SK-N-SH (cell line): ENCODE measurements around the gene GNG13. TPM values are rescaled to one million over a fixed set of nuclear protein-coding genes. Genes with fewer than 3 reads are reported as not detected.

Experiments used
- CTCF ChIA-PET: fragments of 300-600, 350-600 bp; formaldehyde crosslinking; extraction: SDS; loops from one replicate; lab custom pipeline; 2021; lab: Yijun Ruan, JAX
- POLR2A ChIA-PET: fragments of 350-600 bp; sonication (Branson Sonifier 250); formaldehyde crosslinking; extraction: SDS; loops from one replicate; lab custom pipeline; 2020; ENCODE audit warnings: antibody characterized with exemption, inconsistent platforms; lab: Yijun Ruan, JAX
- DNase-seq: peaks from one replicate; pipeline ENCODE4 v3.0.0; 2012
- H2AFZ ChIP-seq: fragments of 200-600 bp; sonication (generic); 2 replicates; pipeline ENCODE4 v1.8.1; 2016; ENCODE audit warnings: antibody characterized with exemption, mild to moderate bottlenecking, low read depth
- H3F3A ChIP-seq: fragments of 200-600 bp; sonication (generic); replicated peaks from 2 replicates; pipeline ENCODE3; 2016; ENCODE audit warnings: antibody characterized with exemption, mild to moderate bottlenecking; ENCODE audit not compliant: insufficient read depth
- H3K27ac ChIP-seq, 2 experiments: fragments of 200-500 bp in 1 of 2; fragments of 200-600 bp in 1 of 2; sonication (Bioruptor generic) in 1 of 2; sonication (generic), shearing (Covaris generic) in 1 of 2; 2 replicates each; pipeline versions ENCODE4 v1.5.1 to v1.6.1; 2014 to 2016; ENCODE audit warnings: low read depth in 2 of 2, inconsistent platforms in 1 of 2, low read length in 1 of 2, mild to moderate bottlenecking in 1 of 2, mixed read lengths in 1 of 2
- H3K27me3 ChIP-seq: fragments of 200-600 bp; sonication (generic), shearing (Covaris generic); 2 replicates; pipeline ENCODE4 v1.6.1; 2016; ENCODE audit warnings: mixed run types; ENCODE audit not compliant: insufficient read depth
- H3K36me3 ChIP-seq, 2 experiments: fragments of 200-500 bp in 1 of 2; fragments of 200-600 bp in 1 of 2; sonication (Bioruptor generic) in 1 of 2; sonication (generic) in 1 of 2; replicated peaks in 1 of 2; 2 replicates each; pipeline versions ENCODE3 to v1.5.1; 2014 to 2016; ENCODE audit warnings: low read length in 1 of 2, mild to moderate bottlenecking in 1 of 2; ENCODE audit not compliant: insufficient read depth in 2 of 2, control insufficient read depth in 1 of 2
- H3K4me1 ChIP-seq, 2 experiments: fragments of 200-500 bp in 1 of 2; fragments of 200-600 bp in 1 of 2; sonication (Bioruptor generic) in 1 of 2; sonication (generic), shearing (Covaris generic) in 1 of 2; 2 replicates each; pipeline versions ENCODE4 v1.5.1 to v1.6.1; 2014 to 2016; ENCODE audit warnings: low read depth in 1 of 2, low read length in 1 of 2, mixed run types in 1 of 2; ENCODE audit not compliant: insufficient read depth in 2 of 2, control insufficient read depth in 1 of 2
- H3K4me2 ChIP-seq: fragments of 200-600 bp; sonication (generic), shearing (Covaris generic); 2 replicates; pipeline ENCODE4 v1.6.1; 2017; ENCODE audit warnings: mixed run types
- H3K4me3 ChIP-seq, 2 experiments: fragments of 200-500 bp in 1 of 2; fragments of 200-600 bp in 1 of 2; sonication (Bioruptor generic) in 1 of 2; sonication (generic), shearing (Covaris generic) in 1 of 2; 2 replicates each; pipeline versions ENCODE4 v1.5.1 to v1.8.1; 2014 to 2016; ENCODE audit warnings: low read depth in 2 of 2, inconsistent platforms in 1 of 2, low read length in 1 of 2, mild to moderate bottlenecking in 1 of 2, mixed read lengths in 1 of 2, moderate library complexity in 1 of 2
- H3K79me2 ChIP-seq: fragments of 200-600 bp; sonication (generic); 2 replicates; pipeline ENCODE4 v1.8.1; 2017; ENCODE audit warnings: mild to moderate bottlenecking; ENCODE audit not compliant: insufficient read depth
- H3K9ac ChIP-seq: fragments of 200-600 bp; sonication (generic); 2 replicates; pipeline ENCODE4 v1.6.1; 2017; ENCODE audit warnings: mixed run types
- H3K9me2 ChIP-seq: fragments of 200-600 bp; sonication (generic); 2 replicates; pipeline ENCODE4 v1.6.1; 2017; ENCODE audit warnings: mixed run types
- H3K9me3 ChIP-seq: fragments of 200-600 bp; sonication (generic); 2 replicates; pipeline ENCODE4 v1.6.1; 2017; ENCODE audit warnings: mixed run types, mild to moderate bottlenecking, moderate library complexity
- H4K20me1 ChIP-seq: fragments of 200-600 bp; sonication (generic); 2 replicates; pipeline ENCODE4 v1.6.1; 2017; ENCODE audit warnings: mild to moderate bottlenecking, mixed run types; ENCODE audit not compliant: insufficient read depth
- EP300 ChIP-seq, 2 experiments: IDR thresholded peaks; 2 replicates each; pipeline versions ENCODE4 v1.4.0 to v1.6.1; 2012; ENCODE audit warnings: borderline replicate concordance in 1 of 2, low read depth in 1 of 2, low read length in 1 of 2
- EZH2phosphoT487 ChIP-seq: fragments of 200-600 bp; sonication (generic); IDR thresholded peaks from 2 replicates; pipeline ENCODE4 v1.6.1; 2017; ENCODE audit warnings: low read depth, mixed run types, mild to moderate bottlenecking, antibody characterized with exemption, moderate library complexity, borderline replicate concordance
- FOSL2 ChIP-seq: IDR thresholded peaks from 2 replicates; pipeline ENCODE4 v1.4.0; 2012; ENCODE audit warnings: low read depth, mild to moderate bottlenecking, moderate library complexity, borderline replicate concordance
- FOXJ3 ChIP-seq: sonication (generic); formaldehyde crosslinking; IDR thresholded peaks from 2 replicates; pipeline ENCODE4 v1.5.1; 2020; ENCODE audit warnings: mild to moderate bottlenecking, missing genetic modification reagents
- GABPA ChIP-seq: IDR thresholded peaks from 2 replicates; pipeline ENCODE4 v1.4.0; 2012; ENCODE audit warnings: low read depth, mild to moderate bottlenecking
- JUND ChIP-seq: IDR thresholded peaks from 2 replicates; pipeline ENCODE4 v1.4.0; 2012
- NFIC ChIP-seq: IDR thresholded peaks from 2 replicates; pipeline ENCODE4 v1.4.0; 2012; ENCODE audit warnings: borderline replicate concordance
- POLR2AphosphoS5 ChIP-seq: IDR thresholded peaks from 2 replicates; pipeline ENCODE4 v1.6.1; 2012; ENCODE audit warnings: low read depth, low read length
- RAD21 ChIP-seq: IDR thresholded peaks from 2 replicates; pipeline ENCODE4 v1.6.1; 2012; ENCODE audit warnings: mild to moderate bottlenecking, low read length
- RCOR1 ChIP-seq: fragments of 150-350 bp; IDR thresholded peaks from 2 replicates; pipeline ENCODE4 v1.6.1; 2017; ENCODE audit warnings: antibody characterized with exemption, low read length
- RFX5 ChIP-seq: IDR thresholded peaks from 2 replicates; pipeline ENCODE4 v1.6.1; 2012; ENCODE audit warnings: mild to moderate bottlenecking, improper control_type of control experiment, low read length
- RXRA ChIP-seq: IDR thresholded peaks from 2 replicates; pipeline ENCODE4 v1.4.0; 2012; ENCODE audit warnings: low read depth, mild to moderate bottlenecking, borderline replicate concordance
- SIN3A ChIP-seq: IDR thresholded peaks from 2 replicates; pipeline ENCODE4 v1.6.1; 2012; ENCODE audit warnings: low read depth, mild to moderate bottlenecking, low read length, moderate library complexity, borderline replicate concordance
- TAF1 ChIP-seq: IDR thresholded peaks from 2 replicates; pipeline ENCODE4 v1.6.1; 2012; ENCODE audit warnings: low read depth, mild to moderate bottlenecking, low read length, moderate library complexity, borderline replicate concordance
- TEAD4 ChIP-seq: IDR thresholded peaks from 2 replicates; pipeline ENCODE4 v1.4.0; 2012; ENCODE audit warnings: mild to moderate bottlenecking, borderline replicate concordance; ENCODE audit not compliant: insufficient read depth
- YY1 ChIP-seq: IDR thresholded peaks from 2 replicates; pipeline ENCODE4 v1.4.0; 2012; ENCODE audit warnings: low read depth, mild to moderate bottlenecking
- WGBS: methylation state at CpG from one replicate; pipeline ENCODE4 v1.1.6; 2017; ENCODE audit warnings: low lambda C conversion rate; 5-methylcytosine and 5-hydroxymethylcytosine counted together
- polyA plus RNA-seq, 3 experiments: library from polyadenylated mRNA; depleted of rRNA; stranded (reverse); fragments of >200 nt; gene quantifications; 2 replicates each; pipeline ENCODE4 v1.2.3, GENCODE V29; 2012
- TF ChIP-seq, protein P1 (sequence below): IDR thresholded peaks from 2 replicates; pipeline ENCODE4; 2012
- TF ChIP-seq, protein P2 (sequence below): IDR thresholded peaks from 2 replicates; pipeline ENCODE4 v1.6.1; 2012; ENCODE audit warnings: mild to moderate bottlenecking, low read depth, low read length, moderate library complexity
- TF ChIP-seq, protein P3 (sequence below): fragments of 150-350 bp; IDR thresholded peaks from 2 replicates; pipeline ENCODE4 v1.6.1; 2017; ENCODE audit warnings: antibody characterized with exemption, low read length, low read depth, borderline replicate concordance

The GNG13 gene
- polyA plus RNA-seq, 1 of the 3 experiments (the other 2 are of a cell fraction): not detected

DNA sequence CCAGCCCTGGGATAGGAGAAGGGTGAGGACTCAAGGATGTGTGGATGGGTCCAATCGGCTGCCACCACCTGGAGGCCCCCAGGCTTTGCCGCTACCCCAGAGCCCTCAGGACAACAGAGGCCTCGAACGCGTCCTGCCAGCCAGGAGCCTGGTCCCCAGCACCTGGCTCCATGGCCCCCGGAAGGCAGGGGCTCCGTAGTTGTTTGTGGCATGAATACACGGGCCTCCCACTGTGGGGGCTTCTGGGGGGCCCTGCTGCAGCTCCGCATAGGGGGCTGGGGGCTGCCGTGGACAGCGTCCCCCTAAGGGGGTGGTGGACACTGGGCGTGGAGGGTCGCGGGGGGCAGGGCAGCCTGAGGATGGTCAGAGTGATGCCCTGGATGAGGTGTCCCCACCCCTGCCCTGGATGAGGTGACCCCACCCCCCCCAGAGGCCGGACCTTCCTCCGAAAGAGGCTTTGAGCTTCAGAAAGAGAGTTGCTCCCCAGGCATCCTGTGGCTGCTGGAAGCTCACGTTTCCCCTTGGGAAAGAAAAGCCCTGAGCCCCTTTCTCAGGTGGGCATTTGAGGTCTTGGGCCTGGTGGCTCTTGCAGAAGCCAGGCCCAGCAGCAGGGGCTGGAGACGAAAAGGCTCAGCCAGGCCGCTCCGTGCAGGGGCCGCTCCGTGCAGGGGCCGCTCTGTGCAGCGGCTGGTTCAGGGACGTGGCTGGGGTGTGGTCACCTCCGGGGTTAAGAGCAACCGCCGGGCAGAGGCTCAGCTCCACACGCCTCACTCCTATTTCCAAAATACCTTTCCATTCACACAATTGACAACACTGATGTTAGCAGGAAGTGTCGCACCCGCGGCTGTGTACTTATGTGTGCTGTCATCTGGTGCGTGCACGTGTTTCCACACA is 40.3 kb upstream of the GNG13 start:
- Histone ChIP-seq H3K4me1 (no peaks in the 10 kb centered on the region), H3K27ac (no peak overlapping the region), H3K4me2 (no peak overlapping the region), H3F3A (no peaks in the 10 kb centered on the region), H3K9me2 (no peaks in the 10 kb centered on the region), H4K20me1 (no peaks in the 10 kb centered on the region), H3K4me3 (no peak overlapping the region), H3K9ac (no peak overlapping the region), H3K27me3 (peaks cover 70% of the 10 kb centered on the region), H2AFZ (no peak overlapping the region), H3K36me3 (no peaks in the 10 kb centered on the region), H3K9me3 (peaks cover 6% of the 10 kb centered on the region; the same call in 1 of the 2 replicates), H3K79me2 (no peaks in the 10 kb centered on the region)
- ChIA-PET CTCF (interaction anchor here (1.2 kb wide), 1 partner anchor 38 kb away, joined by 3 read pairs; no protein-coding TSS in a partner anchor), POLR2A (no interaction called here)
- no peak for DNase-seq
- WGBS: 66% methylated on average over 12 of the region's 34 CpGs
- TF ChIP-seq RCOR1 (no peak), EZH2phosphoT487 (no peak), JUND (no peak), GABPA (no peak), NFIC (no peak), TAF1 (no peak), RAD21 (no peak), FOSL2 (no peak)

DNA sequence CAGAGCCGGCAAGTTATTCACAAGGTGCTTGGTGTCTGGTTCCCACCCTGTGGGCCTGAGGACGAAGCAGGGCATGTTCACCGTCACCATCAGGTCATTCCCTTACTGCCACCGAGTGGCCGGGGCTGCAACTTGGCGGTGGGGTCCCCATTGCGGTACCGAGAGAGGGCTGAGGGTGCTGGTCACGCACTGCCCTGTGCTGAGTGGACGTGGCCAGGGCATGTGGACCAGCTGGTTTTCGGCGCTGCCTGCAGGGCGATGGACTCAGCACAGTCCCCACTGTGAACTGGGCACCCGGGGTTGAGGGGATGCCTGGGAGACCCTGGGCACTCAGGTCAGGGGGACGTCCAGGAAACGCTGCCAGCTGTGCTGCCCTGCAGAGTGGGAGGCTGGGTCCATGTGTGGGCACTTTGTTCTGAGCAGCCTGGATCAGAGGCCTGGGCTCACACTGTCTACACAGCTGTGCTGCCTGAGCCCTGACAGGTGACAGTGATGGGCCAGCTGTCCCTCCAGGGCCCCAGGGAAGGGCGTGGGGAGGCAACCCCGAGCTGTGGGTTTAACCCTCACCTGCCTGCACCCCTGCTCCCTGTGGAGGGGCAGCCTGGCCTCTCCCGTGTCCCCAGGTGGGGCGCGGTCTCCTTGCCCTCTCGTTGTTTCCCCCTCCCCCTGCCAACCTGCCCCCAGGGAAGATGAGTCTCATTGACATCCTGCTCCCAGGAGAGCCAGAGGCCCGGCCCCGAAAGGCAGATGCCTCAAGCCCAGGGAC is 39.3 kb upstream of the GNG13 start:
- Histone ChIP-seq H3K9me3 (peaks cover 6% of the 10 kb centered on the region; the same call in 1 of the 2 replicates), H3K27me3 (peaks cover 64% of the 10 kb centered on the region)
- POLR2A ChIA-PET: no interaction called here
- no peak for TF ChIP-seq EP300 (IDR thresholded peaks at IDR 0.05; ENCODE audit: borderline replicate concordance in 1 of 2, low read depth in 1 of 2, low read length in 1 of 2)
- no peak for TF ChIP-seq NFIC
- TF ChIP-seq, protein P1, sequence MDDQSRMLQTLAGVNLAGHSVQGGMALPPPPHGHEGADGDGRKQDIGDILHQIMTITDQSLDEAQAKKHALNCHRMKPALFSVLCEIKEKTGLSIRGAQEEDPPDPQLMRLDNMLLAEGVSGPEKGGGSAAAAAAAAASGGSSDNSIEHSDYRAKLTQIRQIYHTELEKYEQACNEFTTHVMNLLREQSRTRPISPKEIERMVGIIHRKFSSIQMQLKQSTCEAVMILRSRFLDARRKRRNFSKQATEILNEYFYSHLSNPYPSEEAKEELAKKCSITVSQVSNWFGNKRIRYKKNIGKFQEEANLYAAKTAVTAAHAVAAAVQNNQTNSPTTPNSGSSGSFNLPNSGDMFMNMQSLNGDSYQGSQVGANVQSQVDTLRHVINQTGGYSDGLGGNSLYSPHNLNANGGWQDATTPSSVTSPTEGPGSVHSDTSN: no peak
- no peak for TF ChIP-seq YY1
- TF ChIP-seq, protein P2, sequence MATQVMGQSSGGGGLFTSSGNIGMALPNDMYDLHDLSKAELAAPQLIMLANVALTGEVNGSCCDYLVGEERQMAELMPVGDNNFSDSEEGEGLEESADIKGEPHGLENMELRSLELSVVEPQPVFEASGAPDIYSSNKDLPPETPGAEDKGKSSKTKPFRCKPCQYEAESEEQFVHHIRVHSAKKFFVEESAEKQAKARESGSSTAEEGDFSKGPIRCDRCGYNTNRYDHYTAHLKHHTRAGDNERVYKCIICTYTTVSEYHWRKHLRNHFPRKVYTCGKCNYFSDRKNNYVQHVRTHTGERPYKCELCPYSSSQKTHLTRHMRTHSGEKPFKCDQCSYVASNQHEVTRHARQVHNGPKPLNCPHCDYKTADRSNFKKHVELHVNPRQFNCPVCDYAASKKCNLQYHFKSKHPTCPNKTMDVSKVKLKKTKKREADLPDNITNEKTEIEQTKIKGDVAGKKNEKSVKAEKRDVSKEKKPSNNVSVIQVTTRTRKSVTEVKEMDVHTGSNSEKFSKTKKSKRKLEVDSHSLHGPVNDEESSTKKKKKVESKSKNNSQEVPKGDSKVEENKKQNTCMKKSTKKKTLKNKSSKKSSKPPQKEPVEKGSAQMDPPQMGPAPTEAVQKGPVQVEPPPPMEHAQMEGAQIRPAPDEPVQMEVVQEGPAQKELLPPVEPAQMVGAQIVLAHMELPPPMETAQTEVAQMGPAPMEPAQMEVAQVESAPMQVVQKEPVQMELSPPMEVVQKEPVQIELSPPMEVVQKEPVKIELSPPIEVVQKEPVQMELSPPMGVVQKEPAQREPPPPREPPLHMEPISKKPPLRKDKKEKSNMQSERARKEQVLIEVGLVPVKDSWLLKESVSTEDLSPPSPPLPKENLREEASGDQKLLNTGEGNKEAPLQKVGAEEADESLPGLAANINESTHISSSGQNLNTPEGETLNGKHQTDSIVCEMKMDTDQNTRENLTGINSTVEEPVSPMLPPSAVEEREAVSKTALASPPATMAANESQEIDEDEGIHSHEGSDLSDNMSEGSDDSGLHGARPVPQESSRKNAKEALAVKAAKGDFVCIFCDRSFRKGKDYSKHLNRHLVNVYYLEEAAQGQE: no peak
- TF ChIP-seq FOXJ3 (CRISPR knock-in tag): no peak
- TF ChIP-seq TEAD4: no peak
- TF ChIP-seq RFX5: no peak
- TF ChIP-seq TAF1: no peak
- TF ChIP-seq SIN3A: no peak
- TF ChIP-seq POLR2AphosphoS5: no peak
- TF ChIP-seq, protein P3, sequence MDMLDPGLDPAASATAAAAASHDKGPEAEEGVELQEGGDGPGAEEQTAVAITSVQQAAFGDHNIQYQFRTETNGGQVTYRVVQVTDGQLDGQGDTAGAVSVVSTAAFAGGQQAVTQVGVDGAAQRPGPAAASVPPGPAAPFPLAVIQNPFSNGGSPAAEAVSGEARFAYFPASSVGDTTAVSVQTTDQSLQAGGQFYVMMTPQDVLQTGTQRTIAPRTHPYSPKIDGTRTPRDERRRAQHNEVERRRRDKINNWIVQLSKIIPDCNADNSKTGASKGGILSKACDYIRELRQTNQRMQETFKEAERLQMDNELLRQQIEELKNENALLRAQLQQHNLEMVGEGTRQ: no peak
- TF ChIP-seq RXRA: no peak

More for the DNA sequence above, 39.3 kb upstream of the GNG13 start:
- Histone ChIP-seq H3K4me3 (no peak overlapping the region), H3F3A (no peaks in the 10 kb centered on the region), H2AFZ (no peak overlapping the region), H4K20me1 (no peaks in the 10 kb centered on the region), H3K36me3 (no peaks in the 10 kb centered on the region), H3K4me1 (no peaks in the 10 kb centered on the region), H3K9ac (no peak overlapping the region), H3K4me2 (no peak overlapping the region), H3K27ac (no peak overlapping the region), H3K9me2 (no peaks in the 10 kb centered on the region), H3K79me2 (no peaks in the 10 kb centered on the region)
- no peak for DNase-seq
- CTCF ChIA-PET: interaction anchor here (1.2 kb wide), 1 partner anchor 39 kb away, joined by 3 read pairs; no protein-coding TSS in a partner anchor
- WGBS: 40% methylated on average over 7 of the region's 24 CpGs
